Cerebellar nuclear complex (tissue), 1 donor: ENCODE data around the gene CLASP1.

Experiments used
- DNase-seq, 2 experiments: peaks; one replicate each; lab custom pipeline; 2025; lab: John Stamatoyannopoulos, UW

CLASP1 gene

GRCh38 chr2:121427187-121427689 lies 222.0 kb downstream of the CLASP1 start:
- DNase-seq = no peak

- no peak for DNase-seq
These were observed 228.8 kb downstream of the CLASP1 start for GRCh38 chr2:121420486-121420885.

- no peak for DNase-seq
These were observed 230.1 kb downstream of the CLASP1 start for GRCh38 chr2:121419081-121419699.

- no peak for DNase-seq
These were observed 230.7 kb downstream of the CLASP1 start for GRCh38 chr2:121418494-121419058.

- no peak for DNase-seq
These were observed 231.4 kb downstream of the CLASP1 start for GRCh38 chr2:121417826-121418225.

- no peak for DNase-seq
These were observed 233.5 kb downstream of the CLASP1 start for GRCh38 chr2:121415727-121416126.

- no peak for DNase-seq
These were observed 236.9 kb downstream of the CLASP1 start for GRCh38 chr2:121412349-121412748.

- DNase-seq = no peak
These were observed 239.3 kb downstream of the CLASP1 start for GRCh38 chr2:121409966-121410365.

GRCh38 chr2:121409388-121409787 lies 239.9 kb downstream of the CLASP1 start:
- no peak for DNase-seq

GRCh38 chr2:121408641-121409040 lies 240.6 kb downstream of the CLASP1 start:
- DNase-seq = no peak

GRCh38 chr2:121405233-121405632 lies 244.0 kb downstream of the CLASP1 start:
- DNase-seq = no peak

- DNase-seq = no peak
These were observed 249.1 kb downstream of the CLASP1 start for GRCh38 chr2:121400201-121400600.

GRCh38 chr2:121398853-121399252 lies 250.4 kb downstream of the CLASP1 start:
- DNase-seq = no peak

- no peak for DNase-seq
These were observed 259.1 kb downstream of the CLASP1 start for GRCh38 chr2:121390082-121390692.

GRCh38 chr2:121388371-121388770 lies 260.9 kb downstream of the CLASP1 start:
- DNase-seq = no peak

- no peak for DNase-seq
These were observed 261.5 kb downstream of the CLASP1 start for GRCh38 chr2:121387591-121388325.

GRCh38 chr2:121386707-121387106 lies 262.6 kb downstream of the CLASP1 start:
- no peak for DNase-seq

- DNase-seq = no peak
These were observed 263.2 kb downstream of the CLASP1 start for GRCh38 chr2:121386102-121386501.

GRCh38 chr2:121382744-121383143 lies 266.5 kb downstream of the CLASP1 start:
- DNase-seq = no peak

- DNase-seq = no peak
These were observed 271.6 kb downstream of the CLASP1 start for GRCh38 chr2:121377646-121378045.

GRCh38 chr2:121376535-121377250 lies 272.6 kb downstream of the CLASP1 start:
- DNase-seq = no peak

GRCh38 chr2:121375621-121376159 lies 273.6 kb downstream of the CLASP1 start:
- no peak for DNase-seq
